ENCODE measurements around the gene ZNF681.
"Not testable (repeated sequence)": the region's sequence is repeated elsewhere in the genome, so short reads cannot be mapped to it uniquely, and the experiment has no call there.

ZNF681 gene

GRCh38 chr19:23758187-23759074 lies at the start of gene ZNF681:
TSS of gene ZNF681 (minus strand) at chr19:23758891. CDS start at chr19:23758749, 142 bp downstream.
- in situ Hi-C loops (cut with HindIII; ENCODE audit: low sequenced_read_pairs) = no loop called here

GRCh38 chr19:23804676-23805075 lies 46.0 kb upstream of the ZNF681 start:
- in situ Hi-C loops (cut with HindIII; ENCODE audit: low sequenced_read_pairs) = no loop called here

- in situ Hi-C loops (cut with HindIII; ENCODE audit: low sequenced_read_pairs) = no loop called here
These were observed 43.6 kb upstream of the ZNF681 start for GRCh38 chr19:23802290-23802689.

GRCh38 chr19:23801803-23802202 lies 43.1 kb upstream of the ZNF681 start:
- in situ Hi-C loops (cut with HindIII; ENCODE audit: low sequenced_read_pairs) = no loop called here

GRCh38 chr19:23800868-23801267 lies 42.2 kb upstream of the ZNF681 start:
- in situ Hi-C loops (cut with HindIII; ENCODE audit: low sequenced_read_pairs) = no loop called here

GRCh38 chr19:23800271-23800670 lies 41.6 kb upstream of the ZNF681 start:
- in situ Hi-C loops (cut with HindIII; ENCODE audit: low sequenced_read_pairs) = no loop called here

GRCh38 chr19:23799321-23799720 lies 40.6 kb upstream of the ZNF681 start:
- in situ Hi-C loops (cut with HindIII; ENCODE audit: low sequenced_read_pairs) = no loop called here

- in situ Hi-C loops (cut with HindIII; ENCODE audit: low sequenced_read_pairs) = no loop called here
These were observed 36.8 kb upstream of the ZNF681 start for GRCh38 chr19:23795462-23795861.

- in situ Hi-C loops (cut with HindIII; ENCODE audit: low sequenced_read_pairs) = no loop called here
These were observed 34.1 kb upstream of the ZNF681 start for GRCh38 chr19:23792784-23793183.

- in situ Hi-C loops (cut with HindIII; ENCODE audit: low sequenced_read_pairs) = no loop called here
These were observed 32.2 kb upstream of the ZNF681 start for GRCh38 chr19:23790641-23791488.

GRCh38 chr19:23789246-23789645 lies 30.6 kb upstream of the ZNF681 start:
- in situ Hi-C loops (cut with HindIII; ENCODE audit: low sequenced_read_pairs) = no loop called here

- in situ Hi-C loops (cut with HindIII; ENCODE audit: low sequenced_read_pairs) = no loop called here
These were observed 29.7 kb upstream of the ZNF681 start for GRCh38 chr19:23788411-23788810.

- in situ Hi-C loops (cut with HindIII; ENCODE audit: low sequenced_read_pairs) = no loop called here
These were observed 28.4 kb upstream of the ZNF681 start for GRCh38 chr19:23787106-23787505.

- in situ Hi-C loops (cut with HindIII; ENCODE audit: low sequenced_read_pairs) = no loop called here
These were observed 27.3 kb upstream of the ZNF681 start for GRCh38 chr19:23785982-23786381.

- in situ Hi-C loops (cut with HindIII; ENCODE audit: low sequenced_read_pairs) = no loop called here
These were observed 25.6 kb upstream of the ZNF681 start for GRCh38 chr19:23784274-23784673.

GRCh38 chr19:23783636-23784035 lies 24.9 kb upstream of the ZNF681 start:
- in situ Hi-C loops (cut with HindIII; ENCODE audit: low sequenced_read_pairs) = no loop called here

- in situ Hi-C loops (cut with HindIII; ENCODE audit: low sequenced_read_pairs) = no loop called here
These were observed 21.0 kb upstream of the ZNF681 start for GRCh38 chr19:23779645-23780044.

- in situ Hi-C loops (cut with HindIII; ENCODE audit: low sequenced_read_pairs) = no loop called here
These were observed 19.9 kb upstream of the ZNF681 start for GRCh38 chr19:23778566-23778965.

- in situ Hi-C loops (cut with HindIII; ENCODE audit: low sequenced_read_pairs) = not testable (repeated sequence)
These were observed 19.3 kb upstream of the ZNF681 start for GRCh38 chr19:23778036-23778435.

GRCh38 chr19:23777216-23777615 lies 18.5 kb upstream of the ZNF681 start:
- in situ Hi-C loops (cut with HindIII; ENCODE audit: low sequenced_read_pairs) = no loop called here

- in situ Hi-C loops (cut with HindIII; ENCODE audit: low sequenced_read_pairs) = no loop called here
These were observed 18.0 kb upstream of the ZNF681 start for GRCh38 chr19:23776507-23777205.
